GM21367 (cell line): ENCODE results near the gene PFAS.

Experiments used
- ATAC-seq: cut with Tn5 transposase; IDR thresholded peaks from one replicate; pipeline ENCODE4 v1.9.1; 2021; ENCODE audit not compliant: unreplicated experiment

Gene PFAS

GRCh38 chr17:8300226-8300625 lies 51.1 kb downstream of the PFAS start:
- no peak for ATAC-seq

GRCh38 chr17:8300627-8301242 lies 51.6 kb downstream of the PFAS start:
- ATAC-seq: no peak

- ATAC-seq: no peak
Observed at GRCh38 chr17:8310601-8311123, 61.6 kb downstream of the PFAS start.

- ATAC-seq: no peak
Observed at GRCh38 chr17:8311131-8311790, 62.2 kb downstream of the PFAS start.

- no peak for ATAC-seq
Observed at GRCh38 chr17:8312251-8312650, 63.2 kb downstream of the PFAS start.

GRCh38 chr17:8312726-8313600 lies 63.9 kb downstream of the PFAS start:
- no peak for ATAC-seq

DNA sequence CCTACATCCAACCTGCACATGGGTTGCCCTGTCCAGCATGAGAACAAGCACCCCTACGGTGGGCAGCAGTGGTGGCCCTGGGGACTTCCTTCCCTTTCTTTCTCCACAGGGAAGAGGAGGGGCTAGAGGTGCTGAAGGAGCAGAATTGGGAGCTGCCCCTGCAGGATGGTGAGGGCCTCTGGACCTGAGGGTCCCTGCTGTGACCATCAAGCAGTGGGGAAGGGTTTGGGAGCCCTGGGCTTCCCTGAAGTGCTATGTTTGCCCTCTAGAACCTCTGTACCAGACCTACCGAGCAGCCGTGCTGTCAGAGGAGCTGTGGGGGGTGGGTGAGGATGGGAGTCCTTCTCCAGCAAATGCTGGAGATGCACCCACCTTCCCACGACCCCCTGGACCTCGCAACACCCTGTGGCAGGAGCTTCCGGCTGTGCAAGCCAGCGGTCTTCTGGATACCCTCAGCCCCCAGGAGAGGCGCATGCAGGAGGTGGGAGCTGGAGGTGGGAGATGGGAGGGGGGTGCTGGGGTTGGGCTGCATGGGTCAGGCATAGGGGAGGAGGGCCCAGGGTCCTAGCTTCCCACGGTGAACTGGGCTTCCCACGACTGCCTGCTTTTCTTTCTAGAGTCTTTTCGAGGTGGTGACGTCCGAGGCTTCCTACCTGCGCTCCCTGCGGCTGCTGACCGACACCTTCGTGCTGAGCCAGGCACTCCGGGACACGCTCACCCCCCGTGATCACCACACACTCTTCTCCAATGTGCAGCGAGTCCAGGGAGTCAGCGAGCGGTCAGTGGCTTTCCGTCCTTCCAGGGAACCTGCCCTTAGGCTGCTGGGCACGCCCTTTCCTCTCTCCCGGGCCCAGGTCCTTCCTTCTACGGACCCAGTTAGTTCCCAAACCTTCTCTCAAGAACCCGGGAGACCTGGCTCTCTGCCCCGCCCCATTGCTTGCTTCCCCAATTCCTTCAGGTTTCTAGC lies 66.0 kb downstream of the PFAS start:
- ATAC-seq: no peak

- ATAC-seq: no peak
Observed at GRCh38 chr17:8315764-8316217, 66.7 kb downstream of the PFAS start.

DNA sequence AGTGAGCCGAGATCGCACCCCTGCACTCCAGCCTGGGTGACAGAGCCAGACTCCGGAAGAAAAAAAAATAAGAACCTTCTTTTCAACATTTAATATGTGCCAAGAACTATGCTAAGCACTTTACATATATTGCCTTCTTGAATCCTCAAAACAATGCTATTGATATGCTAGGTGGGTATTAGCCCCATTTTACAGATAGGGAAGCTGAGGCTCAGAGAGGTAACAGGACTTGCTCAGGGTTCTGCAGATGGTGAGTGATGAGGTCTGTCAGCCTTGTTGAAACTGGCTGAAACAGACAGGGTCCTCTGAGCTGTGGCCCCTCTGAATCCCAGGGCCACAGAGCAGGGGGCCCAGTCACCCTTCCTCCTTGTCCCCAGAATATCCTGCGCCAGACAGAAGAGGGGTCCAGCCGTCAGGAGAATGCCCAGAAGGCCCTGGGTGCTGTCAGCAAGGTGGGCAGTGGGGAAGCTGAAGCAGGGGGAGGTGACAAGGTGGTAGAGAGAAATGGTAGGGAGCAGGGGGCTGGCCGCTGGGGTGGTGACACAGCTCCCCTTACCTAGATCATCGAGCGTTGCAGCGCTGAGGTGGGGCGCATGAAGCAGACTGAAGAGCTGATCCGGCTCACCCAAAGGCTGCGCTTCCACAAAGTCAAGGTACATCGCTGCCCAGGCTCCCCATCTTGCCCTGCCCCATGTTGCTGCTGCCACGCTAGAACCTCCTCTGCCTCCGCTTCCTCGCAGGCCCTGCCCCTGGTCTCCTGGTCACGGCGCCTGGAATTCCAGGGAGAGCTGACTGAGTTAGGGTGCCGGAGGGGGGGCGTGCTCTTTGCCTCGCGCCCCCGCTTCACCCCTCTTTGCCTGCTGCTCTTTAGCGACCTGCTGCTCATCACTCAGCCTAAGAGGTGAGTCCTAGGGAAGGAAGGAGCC lies 69.2 kb downstream of the PFAS start:
- no peak for ATAC-seq
